ENCODE data around the gene GNA12.
A peak's percentile ranks its signal among the peaks of the same experiment; 100 is the strongest.

Gene GNA12

DNA sequence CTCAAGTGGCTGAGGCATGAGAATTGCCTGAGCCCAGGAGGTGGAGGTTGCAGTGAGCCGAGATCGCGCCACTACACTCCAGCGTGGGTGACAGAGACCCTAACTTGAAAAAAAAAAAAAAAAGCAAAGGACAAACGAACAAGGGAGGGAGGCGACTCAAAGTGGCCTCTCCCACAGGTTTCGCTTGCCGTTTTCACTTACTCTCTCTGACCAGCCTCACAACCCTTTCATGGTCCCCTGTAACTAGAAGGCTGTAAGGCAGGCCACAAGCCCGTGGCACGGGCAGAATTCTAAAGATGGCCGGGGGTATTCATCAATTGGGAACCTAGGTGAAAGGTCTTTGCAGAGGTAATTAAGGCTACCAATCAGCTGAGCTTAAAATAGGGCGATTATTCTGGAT is 25.5 kb downstream of the GNA12 start:
- Histone ChIP-seq H3K27me3 (ENCODE audit: control insufficient read depth in 2 of 2, insufficient read depth in 2 of 2, low read length in 2 of 2) (no peaks in the 10 kb centered on the region), H3K9me3 (ENCODE audit: control insufficient read depth in 2 of 2, low read length in 2 of 2) (no peaks in the 10 kb centered on the region), H3K9ac (ENCODE audit: low read depth in 1 of 2, low read length in 2 of 2) (no peak overlapping the region), H3K36me3 (ENCODE audit: control insufficient read depth in 2 of 2, insufficient read depth in 2 of 2, low read length in 2 of 2) (no peaks in the 10 kb centered on the region), H3K4me3 (ENCODE audit: low read length in 2 of 2) (no peak overlapping the region), H3K27ac (ENCODE audit: low read depth in 2 of 2, low read length in 2 of 2) (no peak overlapping the region), H3K4me1 (ENCODE audit: control insufficient read depth in 2 of 2, insufficient read depth in 2 of 2, low read length in 2 of 2) (peaks cover 13 to 17% of the 10 kb centered on the region in 2 donors)

- no peaks in the 10 kb centered on the region for H3K9me3 ChIP-seq (ENCODE audit: control insufficient read depth in 2 of 2, low read length in 2 of 2)
- no peak overlapping the region for H3K9ac ChIP-seq (ENCODE audit: low read depth in 1 of 2, low read length in 2 of 2)
- H3K4me3 ChIP-seq (ENCODE audit: low read length in 2 of 2) = no peak overlapping the region
- H3K36me3 ChIP-seq (ENCODE audit: control insufficient read depth in 2 of 2, insufficient read depth in 2 of 2, low read length in 2 of 2) = peaks cover 0 to 2% of the 10 kb centered on the region in 2 donors
- H3K27me3 ChIP-seq (ENCODE audit: control insufficient read depth in 2 of 2, insufficient read depth in 2 of 2, low read length in 2 of 2) = no peaks in the 10 kb centered on the region
- peaks cover 13 to 17% of the 10 kb centered on the region in 2 donors for H3K4me1 ChIP-seq (ENCODE audit: control insufficient read depth in 2 of 2, insufficient read depth in 2 of 2, low read length in 2 of 2)
- no peak overlapping the region for H3K27ac ChIP-seq (ENCODE audit: low read depth in 2 of 2, low read length in 2 of 2)
Observed at GRCh38 chr7:2818121-2818520, 26.0 kb downstream of the GNA12 start.

GRCh38 chr7:2817456-2817855 is 26.7 kb downstream of the GNA12 start:
- Histone ChIP-seq H3K9me3 (ENCODE audit: control insufficient read depth in 2 of 2, low read length in 2 of 2) (no peaks in the 10 kb centered on the region), H3K4me1 (ENCODE audit: control insufficient read depth in 2 of 2, insufficient read depth in 2 of 2, low read length in 2 of 2) (peaks cover 13 to 17% of the 10 kb centered on the region in 2 donors), H3K9ac (ENCODE audit: low read depth in 1 of 2, low read length in 2 of 2) (no peak overlapping the region), H3K27ac (ENCODE audit: low read depth in 2 of 2, low read length in 2 of 2) (no peak overlapping the region), H3K36me3 (ENCODE audit: control insufficient read depth in 2 of 2, insufficient read depth in 2 of 2, low read length in 2 of 2) (peaks cover 0 to 2% of the 10 kb centered on the region in 2 donors), H3K27me3 (ENCODE audit: control insufficient read depth in 2 of 2, insufficient read depth in 2 of 2, low read length in 2 of 2) (no peaks in the 10 kb centered on the region), H3K4me3 (ENCODE audit: low read length in 2 of 2) (no peak overlapping the region)

DNA sequence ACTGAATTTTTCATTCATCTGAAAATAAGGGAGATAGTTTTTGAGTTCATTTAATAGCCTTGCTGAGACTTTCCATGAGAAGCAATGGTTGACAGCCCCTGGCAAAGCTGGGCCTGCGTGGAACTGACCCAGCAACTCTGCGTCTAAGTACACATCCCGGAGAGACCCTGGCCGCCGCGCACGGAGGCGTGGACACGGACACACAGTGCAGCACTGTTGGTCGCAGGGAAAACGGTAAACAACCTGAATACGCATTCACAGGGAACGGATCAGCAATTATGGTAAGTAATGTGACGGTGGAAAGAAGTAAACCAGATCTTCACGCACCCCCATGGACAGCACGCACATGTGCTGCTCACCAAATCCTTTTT is 28.2 kb downstream of the GNA12 start:
- peaks cover 7% of the 10 kb centered on the region in 2 donors for H3K4me1 ChIP-seq (ENCODE audit: control insufficient read depth in 2 of 2, insufficient read depth in 2 of 2, low read length in 2 of 2)
- H3K9me3 ChIP-seq (ENCODE audit: control insufficient read depth in 2 of 2, low read length in 2 of 2) = no peaks in the 10 kb centered on the region
- H3K27me3 ChIP-seq (ENCODE audit: control insufficient read depth in 2 of 2, insufficient read depth in 2 of 2, low read length in 2 of 2) = no peaks in the 10 kb centered on the region
- no peak overlapping the region for H3K9ac ChIP-seq (ENCODE audit: low read depth in 1 of 2, low read length in 2 of 2)
- peaks cover 0 to 2% of the 10 kb centered on the region in 2 donors for H3K36me3 ChIP-seq (ENCODE audit: control insufficient read depth in 2 of 2, insufficient read depth in 2 of 2, low read length in 2 of 2)
- H3K27ac ChIP-seq (ENCODE audit: low read depth in 2 of 2, low read length in 2 of 2) = no peak overlapping the region
- no peak overlapping the region for H3K4me3 ChIP-seq (ENCODE audit: low read length in 2 of 2)

DNA sequence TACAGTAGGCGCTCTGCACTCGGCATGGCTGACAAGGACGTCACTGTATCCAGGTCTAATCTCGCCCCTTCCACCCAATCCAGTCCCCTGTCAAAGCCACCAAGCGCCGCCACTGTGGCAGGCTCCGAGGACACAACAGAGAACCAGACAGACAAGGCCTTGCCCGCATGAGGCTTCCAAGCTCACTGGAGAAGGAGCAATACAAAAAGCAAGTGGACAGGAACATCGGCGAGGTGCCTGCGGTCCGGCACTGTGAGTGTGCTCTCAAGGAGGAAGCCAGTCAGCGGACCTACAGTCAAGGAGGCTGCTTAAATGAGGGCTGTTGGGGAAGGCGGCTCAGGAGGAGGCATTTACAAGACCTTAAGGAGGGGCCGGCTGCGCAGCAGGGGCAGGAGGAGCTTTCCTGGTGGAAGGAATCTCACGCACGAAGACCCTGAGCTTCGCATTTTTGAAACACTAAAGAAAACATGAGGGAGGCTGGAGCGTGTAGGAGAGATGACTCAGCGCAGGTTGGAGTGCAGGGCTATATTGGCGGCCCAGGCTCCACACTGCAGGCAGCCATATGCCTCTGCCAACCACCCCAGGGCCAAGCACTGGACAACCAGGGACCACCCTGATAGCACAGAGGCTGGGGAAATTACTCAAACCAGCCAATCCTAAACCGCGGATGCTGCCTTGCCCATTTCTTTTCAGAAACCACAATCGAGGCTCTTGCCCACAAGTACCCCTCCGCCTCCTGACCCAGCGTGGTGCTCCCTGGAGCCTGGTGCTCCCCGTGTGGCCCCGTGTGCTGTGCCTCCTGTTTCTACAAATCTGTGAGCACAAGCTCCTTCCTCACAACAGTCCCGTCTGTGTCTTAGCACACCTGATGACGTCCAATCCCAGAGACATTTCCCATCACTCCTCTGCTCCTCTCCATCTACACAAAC is 28.9 kb downstream of the GNA12 start:
- no peaks in the 10 kb centered on the region for H3K27me3 ChIP-seq (ENCODE audit: control insufficient read depth in 2 of 2, insufficient read depth in 2 of 2, low read length in 2 of 2)
- H3K9ac ChIP-seq (ENCODE audit: low read depth in 1 of 2, low read length in 2 of 2) = no peak overlapping the region
- H3K9me3 ChIP-seq (ENCODE audit: control insufficient read depth in 2 of 2, low read length in 2 of 2) = no peaks in the 10 kb centered on the region
- H3K4me3 ChIP-seq (ENCODE audit: low read length in 2 of 2) = no peak overlapping the region
- H3K27ac ChIP-seq (ENCODE audit: low read depth in 2 of 2, low read length in 2 of 2) = peak overlapping the region; percentile 15 to 59
- H3K36me3 ChIP-seq (ENCODE audit: control insufficient read depth in 2 of 2, insufficient read depth in 2 of 2, low read length in 2 of 2) = peaks cover 0 to 2% of the 10 kb centered on the region in 2 donors
- peaks cover under 1 to 7% of the 10 kb centered on the region in 2 donors for H3K4me1 ChIP-seq (ENCODE audit: control insufficient read depth in 2 of 2, insufficient read depth in 2 of 2, low read length in 2 of 2)

DNA sequence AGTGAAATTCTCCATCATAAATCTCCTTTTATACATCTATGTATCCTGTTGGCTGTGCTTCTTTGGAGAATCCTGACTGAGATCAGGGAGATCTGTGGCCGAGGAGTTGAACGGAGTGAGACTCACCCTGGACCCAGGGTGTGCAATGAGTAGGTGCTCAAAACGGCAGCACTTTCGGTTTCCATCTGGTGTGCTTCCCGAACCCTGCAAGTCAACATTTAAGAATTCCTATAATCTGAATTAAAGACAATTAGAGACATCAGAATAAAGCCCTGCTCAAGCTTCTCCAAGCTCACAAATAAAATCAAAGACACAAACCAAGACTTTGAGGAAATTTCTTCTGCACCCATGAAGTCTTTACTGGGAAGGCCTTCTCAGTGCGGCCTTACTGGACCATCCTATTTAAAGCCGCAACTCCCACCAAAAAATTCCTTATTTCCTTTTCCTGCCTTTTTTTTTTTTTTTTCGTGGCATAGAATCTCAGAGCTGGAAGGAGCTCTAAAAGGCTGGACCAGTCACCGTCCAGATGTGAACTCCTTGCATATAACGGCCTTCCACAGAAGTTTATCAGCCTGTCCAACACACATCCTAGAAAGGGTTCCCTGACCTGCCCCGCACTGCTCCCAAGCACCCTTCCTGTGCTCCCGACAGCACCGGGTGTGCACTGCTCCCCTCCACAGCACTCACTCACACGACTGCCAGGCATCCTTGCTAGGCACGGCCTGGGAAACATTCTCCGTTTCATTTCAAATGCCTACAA is 29.7 kb downstream of the GNA12 start:
- Histone ChIP-seq H3K4me1 (ENCODE audit: control insufficient read depth in 2 of 2, insufficient read depth in 2 of 2, low read length in 2 of 2) (no peaks in the 10 kb centered on the region), H3K27ac (ENCODE audit: low read depth in 2 of 2, low read length in 2 of 2) (peak overlapping the region; percentile 17 to 59), H3K9ac (ENCODE audit: low read depth in 1 of 2, low read length in 2 of 2) (no peak overlapping the region), H3K36me3 (ENCODE audit: control insufficient read depth in 2 of 2, insufficient read depth in 2 of 2, low read length in 2 of 2) (peaks cover 0 to 2% of the 10 kb centered on the region in 2 donors), H3K27me3 (ENCODE audit: control insufficient read depth in 2 of 2, insufficient read depth in 2 of 2, low read length in 2 of 2) (no peaks in the 10 kb centered on the region), H3K9me3 (ENCODE audit: control insufficient read depth in 2 of 2, low read length in 2 of 2) (no peaks in the 10 kb centered on the region), H3K4me3 (ENCODE audit: low read length in 2 of 2) (no peak overlapping the region)

DNA sequence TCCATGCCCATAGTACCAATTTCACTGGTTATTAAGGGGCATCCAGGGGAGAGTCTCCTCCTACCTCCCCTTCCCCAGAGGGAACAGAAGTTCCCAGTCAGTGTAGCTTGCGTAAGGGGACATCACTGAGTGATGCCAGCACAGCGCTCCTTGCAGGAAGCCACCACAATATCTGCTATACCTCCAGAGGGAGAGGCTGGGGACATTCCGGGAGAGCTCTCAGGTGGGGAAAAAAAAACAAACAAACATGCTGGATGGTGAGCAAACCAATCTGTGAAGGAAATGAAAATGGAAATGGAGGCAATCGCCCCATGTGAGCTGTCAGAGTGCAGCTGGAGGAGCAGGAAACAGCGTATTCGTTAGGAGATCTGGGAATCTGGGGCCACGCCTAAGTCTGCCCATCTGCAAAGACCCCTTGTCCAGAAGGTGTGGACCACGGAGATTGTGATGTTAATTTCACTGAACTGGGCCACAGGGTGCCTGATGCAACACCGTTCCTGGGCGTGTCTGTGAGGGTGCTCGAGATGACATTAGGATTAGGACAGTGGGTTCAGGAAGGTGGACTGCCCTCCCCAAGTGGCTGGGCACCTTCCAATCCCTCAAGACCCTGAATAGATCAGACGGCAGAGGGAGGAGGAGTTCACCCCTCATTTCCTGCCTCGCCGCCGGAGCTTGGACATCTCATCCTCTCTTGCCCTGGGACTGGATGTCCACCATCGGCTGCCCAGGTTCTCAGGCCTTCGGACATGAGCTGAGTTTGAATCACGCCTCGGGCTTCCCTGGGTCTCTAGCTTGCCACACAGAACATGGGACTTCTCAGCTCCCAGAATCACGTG is 30.5 kb downstream of the GNA12 start:
- H3K27ac ChIP-seq (ENCODE audit: low read depth in 2 of 2, low read length in 2 of 2) = peak overlapping the region in 1 of 2 donors; percentile 59

GRCh38 chr7:2812831-2813230 is 31.3 kb downstream of the GNA12 start:
- H3K4me1 ChIP-seq (ENCODE audit: control insufficient read depth in 2 of 2, insufficient read depth in 2 of 2, low read length in 2 of 2) = no peaks in the 10 kb centered on the region
- peaks cover 0 to 2% of the 10 kb centered on the region in 2 donors for H3K36me3 ChIP-seq (ENCODE audit: control insufficient read depth in 2 of 2, insufficient read depth in 2 of 2, low read length in 2 of 2)
- H3K9me3 ChIP-seq (ENCODE audit: control insufficient read depth in 2 of 2, low read length in 2 of 2) = no peaks in the 10 kb centered on the region
- H3K27ac ChIP-seq (ENCODE audit: low read depth in 2 of 2, low read length in 2 of 2) = no peak overlapping the region
- no peak overlapping the region for H3K9ac ChIP-seq (ENCODE audit: low read depth in 1 of 2, low read length in 2 of 2)
- H3K4me3 ChIP-seq (ENCODE audit: low read length in 2 of 2) = no peak overlapping the region
- no peaks in the 10 kb centered on the region for H3K27me3 ChIP-seq (ENCODE audit: control insufficient read depth in 2 of 2, insufficient read depth in 2 of 2, low read length in 2 of 2)

More for the DNA sequence above, 30.5 kb downstream of the GNA12 start:
- Histone ChIP-seq H3K36me3 (ENCODE audit: control insufficient read depth in 2 of 2, insufficient read depth in 2 of 2, low read length in 2 of 2) (peaks cover 0 to 2% of the 10 kb centered on the region in 2 donors), H3K27me3 (ENCODE audit: control insufficient read depth in 2 of 2, insufficient read depth in 2 of 2, low read length in 2 of 2) (no peaks in the 10 kb centered on the region), H3K9me3 (ENCODE audit: control insufficient read depth in 2 of 2, low read length in 2 of 2) (no peaks in the 10 kb centered on the region), H3K4me3 (ENCODE audit: low read length in 2 of 2) (no peak overlapping the region), H3K9ac (ENCODE audit: low read depth in 1 of 2, low read length in 2 of 2) (no peak overlapping the region), H3K4me1 (ENCODE audit: control insufficient read depth in 2 of 2, insufficient read depth in 2 of 2, low read length in 2 of 2) (no peaks in the 10 kb centered on the region)

DNA sequence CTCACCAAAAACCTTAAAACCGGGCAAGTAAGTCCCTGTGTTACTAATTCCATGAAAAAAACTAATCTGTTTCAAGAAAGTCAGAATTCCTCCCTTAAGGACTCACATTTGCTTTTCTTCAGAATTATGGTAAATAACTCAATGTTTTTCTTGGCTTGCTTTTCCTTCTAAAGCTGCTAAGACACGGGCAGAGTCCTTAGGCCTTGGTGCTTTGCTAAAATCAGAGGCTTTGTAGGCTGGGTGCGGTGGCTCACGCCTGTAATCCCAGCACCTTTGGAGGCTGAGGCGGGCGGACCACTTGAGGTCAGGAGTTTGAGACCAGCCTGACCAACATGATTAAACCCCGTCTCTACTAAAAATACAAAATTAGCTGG is 32.0 kb downstream of the GNA12 start:
- Histone ChIP-seq H3K9ac (ENCODE audit: low read depth in 1 of 2, low read length in 2 of 2) (no peak overlapping the region), H3K9me3 (ENCODE audit: control insufficient read depth in 2 of 2, low read length in 2 of 2) (no peaks in the 10 kb centered on the region), H3K36me3 (ENCODE audit: control insufficient read depth in 2 of 2, insufficient read depth in 2 of 2, low read length in 2 of 2) (peaks cover 0 to 2% of the 10 kb centered on the region in 2 donors), H3K4me1 (ENCODE audit: control insufficient read depth in 2 of 2, insufficient read depth in 2 of 2, low read length in 2 of 2) (no peaks in the 10 kb centered on the region), H3K27me3 (ENCODE audit: control insufficient read depth in 2 of 2, insufficient read depth in 2 of 2, low read length in 2 of 2) (no peaks in the 10 kb centered on the region), H3K4me3 (ENCODE audit: low read length in 2 of 2) (no peak overlapping the region), H3K27ac (ENCODE audit: low read depth in 2 of 2, low read length in 2 of 2) (peak overlapping the region; percentile 16 to 64)

All from mucosa of rectum (tissue), 2 donors.